GM18867 (cell line): Measurements from ENCODE around the gene PRSS23.
"Not testable (repeated sequence)": the region's sequence is repeated elsewhere in the genome, so short reads cannot be mapped to it uniquely, and the experiment has no call there.

ENCODE experiments used
- ATAC-seq: cut with Tn5 transposase; IDR thresholded peaks from one replicate; pipeline ENCODE4 v1.9.1; 2021; ENCODE audit warnings: mild to moderate bottlenecking, moderate library complexity; ENCODE audit not compliant: unreplicated experiment

Gene PRSS23

GRCh38 chr11:86800076-86800959 is at the start of gene PRSS23:
Gene PRSS23 (plus strand): TSS chr11:86800542. CDS start chr11:86807644, 7,102 bp downstream.
- ATAC-seq = peak; percentile 47

GRCh38 chr11:86753459-86753858 is 46.9 kb upstream of the PRSS23 start:
- no peak for ATAC-seq

- ATAC-seq = no peak
These were observed 45.2 kb upstream of the PRSS23 start for GRCh38 chr11:86755146-86755545.

- no peak for ATAC-seq
These were observed 42.2 kb upstream of the PRSS23 start for GRCh38 chr11:86758171-86758570.

GRCh38 chr11:86760577-86760976 is 39.8 kb upstream of the PRSS23 start:
- no peak for ATAC-seq

- ATAC-seq = peak; percentile 20
These were observed 38.4 kb upstream of the PRSS23 start for GRCh38 chr11:86761978-86762377.

GRCh38 chr11:86765203-86765602 is 35.1 kb upstream of the PRSS23 start:
- no peak for ATAC-seq

- no peak for ATAC-seq
These were observed 34.5 kb upstream of the PRSS23 start for GRCh38 chr11:86765878-86766277.

GRCh38 chr11:86769219-86769618 is 31.1 kb upstream of the PRSS23 start:
- ATAC-seq = no peak

- ATAC-seq = not testable (repeated sequence)
These were observed 29.8 kb upstream of the PRSS23 start for GRCh38 chr11:86770473-86771027.

GRCh38 chr11:86772999-86773398 is 27.3 kb upstream of the PRSS23 start:
- ATAC-seq = no peak

GRCh38 chr11:86773513-86774252 is 26.7 kb upstream of the PRSS23 start:
- no peak for ATAC-seq

GRCh38 chr11:86774417-86774816 is 25.9 kb upstream of the PRSS23 start:
- ATAC-seq = no peak

- ATAC-seq = no peak
These were observed 25.0 kb upstream of the PRSS23 start for GRCh38 chr11:86775361-86775760.

- ATAC-seq = no peak
These were observed 18.8 kb upstream of the PRSS23 start for GRCh38 chr11:86781546-86781945.

GRCh38 chr11:86782742-86783141 is 17.6 kb upstream of the PRSS23 start:
- no peak for ATAC-seq

- ATAC-seq = no peak
These were observed 16.7 kb upstream of the PRSS23 start for GRCh38 chr11:86783661-86784060.

- no peak for ATAC-seq
These were observed 16.1 kb upstream of the PRSS23 start for GRCh38 chr11:86784241-86784681.

- ATAC-seq = no peak
These were observed 14.8 kb upstream of the PRSS23 start for GRCh38 chr11:86785576-86785975.

- no peak for ATAC-seq
These were observed 13.3 kb upstream of the PRSS23 start for GRCh38 chr11:86787018-86787536.

- no peak for ATAC-seq
These were observed 12.7 kb upstream of the PRSS23 start for GRCh38 chr11:86787656-86788055.
